Spleen (tissue), 11 donors: ENCODE measurements around the gene PTPRT. TPM values are rescaled to one million over a fixed set of nuclear protein-coding genes. Genes with fewer than 3 reads are reported as not detected.

Experiments used
- DNase-seq: peaks from one replicate; pipeline ENCODE4 v3.0.0-alpha.2; 2020
- H3K27ac ChIP-seq, 8 donors: fragments of 200-600 bp; sonication (generic) in 7 of 8; 1 replicate in 4 of 8; 2 replicates in 4 of 8; pipeline versions ENCODE4 v1.5.0 to v1.8.0; 2016 to 2021; ENCODE audit warnings: inconsistent platforms in 4 of 8, mild to moderate bottlenecking in 4 of 8, moderate library complexity in 1 of 8
- H3K27me3 ChIP-seq, 7 donors: fragments of 200-600 bp; sonication (generic) in 6 of 7; replicated peaks in 1 of 7; 1 replicate in 4 of 7; 2 replicates in 3 of 7; pipeline versions ENCODE4 v1.5.0 to v1.8.0; 2016 to 2021; ENCODE audit warnings: inconsistent platforms in 3 of 7, mild to moderate bottlenecking in 1 of 7
- H3K36me3 ChIP-seq, 6 donors: fragments of 200-600 bp; sonication (generic) in 5 of 6; 1 replicate in 4 of 6; 2 replicates in 2 of 6; pipeline versions ENCODE4 v1.5.0 to v1.8.0; 2016 to 2021; ENCODE audit warnings: inconsistent platforms in 2 of 6
- H3K4me1 ChIP-seq, 6 donors: fragments of 200-600 bp; sonication (generic) in 5 of 6; 1 replicate in 3 of 6; 2 replicates in 3 of 6; pipeline versions ENCODE4 v1.5.0 to v1.8.0; 2016 to 2021; ENCODE audit warnings: inconsistent platforms in 3 of 6
- H3K4me3 ChIP-seq, 8 donors: fragments of 200-600 bp; sonication (generic) in 7 of 8; 1 replicate in 4 of 8; 2 replicates in 4 of 8; pipeline versions ENCODE4 v1.5.0 to v1.8.0; 2016 to 2021; ENCODE audit warnings: inconsistent platforms in 4 of 8, mild to moderate bottlenecking in 4 of 8, moderate library complexity in 2 of 8
- H3K9me3 ChIP-seq, 8 donors: fragments of 200-600 bp; sonication (generic) in 7 of 8; 1 replicate in 4 of 8; 2 replicates in 4 of 8; pipeline versions ENCODE4 v1.5.0 to v1.8.0; 2016 to 2021; ENCODE audit warnings: inconsistent platforms in 4 of 8
- POLR2A ChIP-seq, 3 donors: fragments of 450-650 bp; IDR thresholded peaks; one replicate each; pipeline ENCODE4 v1.5.1; 2017; ENCODE audit warnings: antibody characterized with exemption in 3 of 3, mild to moderate bottlenecking in 1 of 3
- POLR2AphosphoS5 ChIP-seq, 3 donors: sonication (generic); formaldehyde crosslinking; IDR thresholded peaks; one replicate each; pipeline ENCODE4 v1.5.1; 2017; ENCODE audit warnings: antibody characterized with exemption in 3 of 3
- WGBS, 5 donors: extraction: QIAGEN DNeasy Blood & Tissue Kit in 3 of 5; methylation state at CpG; one replicate each; pipeline versions ENCODE4 v1.1.5 to v1.1.7; 2013 to 2018; 5-methylcytosine and 5-hydroxymethylcytosine counted together
- intact Hi-C: fragments of 100-400 bp; cut with DNase I; formaldehyde crosslinking; loops from one replicate; pipeline ENCODE4 v1.15.0; 2023; ENCODE audit warnings: low total_unique reads
- polyA plus RNA-seq, 3 donors: library from polyadenylated mRNA; stranded (reverse); fragments of 200-250 nt; gene quantifications; one replicate each; pipeline ENCODE4 v1.2.1, GENCODE V29; 2013
- total RNA-seq, 7 donors: library from RNA; depleted of rRNA in 3 of 7; stranded (reverse); fragments of >200 nt in 3 of 7; fragmentation: NEBNext Ultra II Directional in 4 of 7; extraction: Animal tissue kit (Norgen Biotek cat#: 25700) in 4 of 7; gene quantifications; one replicate each; pipeline versions ENCODE4 v1.1.0 to v1.2.1, GENCODE V29; 2016 to 2021
- TF ChIP-seq, protein P1 (sequence below), 11 experiments: fragments of 200-600 bp in 7 of 11; fragments of 450-650 bp in 4 of 11; sonication (generic) in 4 of 11; IDR thresholded peaks in 8 of 11; conservative IDR thresholded peaks in 3 of 11; 1 replicate in 7 of 11; 2 replicates in 4 of 11; pipeline versions ENCODE4 v1.4.0 to v1.8.0; 2016 to 2021; ENCODE audit warnings: antibody characterized with exemption in 11 of 11, inconsistent platforms in 4 of 11, mild to moderate bottlenecking in 1 of 11
- donor health status: healthy with polysubstance abuse.
- donor health status: DM: no; HTN: no; CAD: no; lungs with moderate emphysema.
- donor health status: DM: no; HTN: no; CAD: no.
- donor health status: Bipolar disorder and iron deficiency.
- donor health status: healthy.
- donor health status: DM: no; HTN: no; CAD: no.
- donor health status: DM: yes; HTN: yes; CAD: no.

Gene PTPRT
- total and polyA plus RNA-seq, 10 donors = 0.02 to 4.7 (median 1.2) TPM

- Histone ChIP-seq H3K9me3 (no peaks in the 10 kb centered on the region), H3K4me1 (no peaks in the 10 kb centered on the region), H3K4me3 (no peak overlapping the region), H3K27ac (no peak overlapping the region), H3K36me3 (no peaks in the 10 kb centered on the region), H3K27me3 (peaks cover 0 to 5% (median 0%) of the 10 kb centered on the region in 7 donors)
- intact Hi-C loops = no loop called here
- WGBS, 5 donors = 75 to 89% (median 83%) methylated on average over 2 of the region's 2 CpGs
- no peak for DNase-seq
- no peak for TF ChIP-seq POLR2A (IDR thresholded peaks at IDR 0.05)
- no peak for TF ChIP-seq POLR2AphosphoS5 (IDR thresholded peaks at IDR 0.05)
- TF ChIP-seq, protein P1, sequence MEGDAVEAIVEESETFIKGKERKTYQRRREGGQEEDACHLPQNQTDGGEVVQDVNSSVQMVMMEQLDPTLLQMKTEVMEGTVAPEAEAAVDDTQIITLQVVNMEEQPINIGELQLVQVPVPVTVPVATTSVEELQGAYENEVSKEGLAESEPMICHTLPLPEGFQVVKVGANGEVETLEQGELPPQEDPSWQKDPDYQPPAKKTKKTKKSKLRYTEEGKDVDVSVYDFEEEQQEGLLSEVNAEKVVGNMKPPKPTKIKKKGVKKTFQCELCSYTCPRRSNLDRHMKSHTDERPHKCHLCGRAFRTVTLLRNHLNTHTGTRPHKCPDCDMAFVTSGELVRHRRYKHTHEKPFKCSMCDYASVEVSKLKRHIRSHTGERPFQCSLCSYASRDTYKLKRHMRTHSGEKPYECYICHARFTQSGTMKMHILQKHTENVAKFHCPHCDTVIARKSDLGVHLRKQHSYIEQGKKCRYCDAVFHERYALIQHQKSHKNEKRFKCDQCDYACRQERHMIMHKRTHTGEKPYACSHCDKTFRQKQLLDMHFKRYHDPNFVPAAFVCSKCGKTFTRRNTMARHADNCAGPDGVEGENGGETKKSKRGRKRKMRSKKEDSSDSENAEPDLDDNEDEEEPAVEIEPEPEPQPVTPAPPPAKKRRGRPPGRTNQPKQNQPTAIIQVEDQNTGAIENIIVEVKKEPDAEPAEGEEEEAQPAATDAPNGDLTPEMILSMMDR (IDR thresholded peaks at IDR 0.05 in 8 of 11, conservative IDR thresholded peaks at IDR 0.05 in 3 of 11) = no peak
Observed at GRCh38 chr20:43140726-43141125, 49.0 kb downstream of the PTPRT start.

- no peak for DNase-seq
- 81 to 90% (median 85%) methylated on average over 17 of the region's 17 CpGs for WGBS, 5 donors
- H3K9me3 ChIP-seq = no peaks in the 10 kb centered on the region
- TF ChIP-seq, protein P1 (IDR thresholded peaks at IDR 0.05 in 8 of 11, conservative IDR thresholded peaks at IDR 0.05 in 3 of 11) = no peak
- no peak for TF ChIP-seq POLR2AphosphoS5 (IDR thresholded peaks at IDR 0.05)
- TF ChIP-seq POLR2A (IDR thresholded peaks at IDR 0.05) = no peak
- no peaks in the 10 kb centered on the region for H3K36me3 ChIP-seq
- H3K27me3 ChIP-seq = peaks cover 0 to 5% (median 0%) of the 10 kb centered on the region in 7 donors
- no peak overlapping the region for H3K4me3 ChIP-seq
- no peaks in the 10 kb centered on the region for H3K4me1 ChIP-seq
- intact Hi-C loops = no loop called here
- no peak overlapping the region for H3K27ac ChIP-seq
Observed at GRCh38 chr20:43138061-43138770, 51.5 kb downstream of the PTPRT start.

DNA sequence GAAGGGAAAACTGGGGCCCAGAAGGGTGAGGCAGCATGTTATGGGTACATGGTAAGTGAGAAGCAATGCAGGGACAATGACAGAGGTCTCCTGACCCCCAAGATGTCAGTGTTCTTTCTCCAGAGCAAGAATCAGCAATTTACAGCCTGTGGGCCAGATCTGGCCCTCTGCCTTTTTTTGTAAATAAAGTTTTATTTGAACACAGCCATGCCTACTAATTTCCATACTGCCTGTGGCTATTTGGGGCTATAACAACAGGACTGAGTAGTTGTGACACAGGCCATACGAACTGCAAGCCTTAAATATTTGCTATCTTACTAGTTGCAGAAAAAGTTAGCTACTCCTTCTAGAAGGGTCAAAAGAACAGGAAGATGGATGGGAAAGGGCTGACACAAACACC lies 52.5 kb downstream of the PTPRT start:
- no peaks in the 10 kb centered on the region for H3K36me3 ChIP-seq
- WGBS, 5 donors = 70 to 84% (median 78%) methylated on average over 1 of the region's 1 CpG
- no peak overlapping the region for H3K4me3 ChIP-seq
- intact Hi-C loops = no loop called here
- no peak for TF ChIP-seq POLR2A (IDR thresholded peaks at IDR 0.05)
- TF ChIP-seq, protein P1 (IDR thresholded peaks at IDR 0.05 in 8 of 11, conservative IDR thresholded peaks at IDR 0.05 in 3 of 11) = no peak
- peaks cover 0 to 5% (median 0%) of the 10 kb centered on the region in 7 donors for H3K27me3 ChIP-seq
- H3K27ac ChIP-seq = no peak overlapping the region
- no peak for DNase-seq
- no peaks in the 10 kb centered on the region for H3K4me1 ChIP-seq
- H3K9me3 ChIP-seq = no peaks in the 10 kb centered on the region

GRCh38 chr20:43124241-43124640 lies 65.5 kb downstream of the PTPRT start:
- no peak overlapping the region for H3K4me3 ChIP-seq
- TF ChIP-seq POLR2A (IDR thresholded peaks at IDR 0.05) = no peak
- TF ChIP-seq, protein P1 (IDR thresholded peaks at IDR 0.05 in 8 of 11, conservative IDR thresholded peaks at IDR 0.05 in 3 of 11) = no peak
- no peak for TF ChIP-seq POLR2AphosphoS5 (IDR thresholded peaks at IDR 0.05)
- DNase-seq = no peak
- no peaks in the 10 kb centered on the region for H3K4me1 ChIP-seq
- no peak overlapping the region for H3K27ac ChIP-seq
- H3K36me3 ChIP-seq = no peaks in the 10 kb centered on the region
- WGBS, 5 donors = 85 to 93% (median 90%) methylated on average over 4 to 5 of the region's 5 CpGs
- intact Hi-C loops = no loop called here
- H3K9me3 ChIP-seq = no peaks in the 10 kb centered on the region
- H3K27me3 ChIP-seq = no peaks in the 10 kb centered on the region
